ENCODE results near the gene PCK2.

PCK2 gene

GRCh38 chr14:24074625-24075484 lies 19.3 kb upstream of the PCK2 start:
- TF ChIP-seq CTCF (conservative IDR thresholded peaks at IDR 0.05) = no peak
- no peak for TF ChIP-seq ZFX (IDR thresholded peaks at IDR 0.05)
- H3K27ac ChIP-seq = no peak overlapping the region

- H3K27ac ChIP-seq = no peak overlapping the region
- TF ChIP-seq CTCF (conservative IDR thresholded peaks at IDR 0.05) = no peak
- TF ChIP-seq ZFX (IDR thresholded peaks at IDR 0.05) = no peak
Observed at GRCh38 chr14:24075485-24076301, 18.4 kb upstream of the PCK2 start.

GRCh38 chr14:24076302-24076601 lies 17.9 kb upstream of the PCK2 start:
- H3K27ac ChIP-seq = no peak overlapping the region
- TF ChIP-seq CTCF (conservative IDR thresholded peaks at IDR 0.05) (no peak), ZFX (IDR thresholded peaks at IDR 0.05) (no peak)

- TF ChIP-seq ZFX (IDR thresholded peaks at IDR 0.05) (no peak), CTCF (conservative IDR thresholded peaks at IDR 0.05) (no peak)
Observed at GRCh38 chr14:24077086-24077485, 17.0 kb upstream of the PCK2 start.

GRCh38 chr14:24078146-24078545 lies 16.0 kb upstream of the PCK2 start:
- TF ChIP-seq ZFX (IDR thresholded peaks at IDR 0.05) (no peak), CTCF (conservative IDR thresholded peaks at IDR 0.05) (no peak)
- H3K27ac ChIP-seq = no peak overlapping the region

More at GRCh38 chr14:24077086-24077485, 17.0 kb upstream of the PCK2 start:
- no peak overlapping the region for H3K27ac ChIP-seq

- H3K27ac ChIP-seq = no peak overlapping the region
- TF ChIP-seq ZFX (IDR thresholded peaks at IDR 0.05) = 0 out of 2 replicates have a peak, but pooled peaks have one; percentile 11
- no peak for TF ChIP-seq CTCF (conservative IDR thresholded peaks at IDR 0.05)
Observed at GRCh38 chr14:24079491-24080141, 14.5 kb upstream of the PCK2 start.
